GM19035 (cell line): Measurements from ENCODE around the gene MOV10L1.

Experiments used
- ATAC-seq: cut with Tn5 transposase; IDR thresholded peaks from one replicate; pipeline ENCODE4 v1.9.1; 2021; ENCODE audit not compliant: unreplicated experiment

MOV10L1 gene

GRCh38 chr22:50101870-50102565 lies 12.2 kb downstream of the MOV10L1 start:
- no peak for ATAC-seq

GRCh38 chr22:50102946-50103345 lies 13.1 kb downstream of the MOV10L1 start:
- ATAC-seq = no peak

GRCh38 chr22:50104141-50104544 lies 14.3 kb downstream of the MOV10L1 start:
- no peak for ATAC-seq

- no peak for ATAC-seq
Observed at GRCh38 chr22:50105208-50106100, 15.6 kb downstream of the MOV10L1 start.

GRCh38 chr22:50107529-50107928 lies 17.7 kb downstream of the MOV10L1 start:
- no peak for ATAC-seq

- ATAC-seq = no peak
Observed at GRCh38 chr22:50111056-50111455, 21.2 kb downstream of the MOV10L1 start.

GRCh38 chr22:50112151-50113118 lies 22.6 kb downstream of the MOV10L1 start:
- no peak for ATAC-seq

GRCh38 chr22:50114221-50115021 lies 24.6 kb downstream of the MOV10L1 start:
- ATAC-seq = no peak

- ATAC-seq = no peak
Observed at GRCh38 chr22:50115693-50116092, 25.9 kb downstream of the MOV10L1 start.

- no peak for ATAC-seq
Observed at GRCh38 chr22:50117168-50117762, 27.5 kb downstream of the MOV10L1 start.

- ATAC-seq = no peak
Observed at GRCh38 chr22:50118129-50118528, 28.3 kb downstream of the MOV10L1 start.

- no peak for ATAC-seq
Observed at GRCh38 chr22:50118557-50119168, 28.9 kb downstream of the MOV10L1 start.

- no peak for ATAC-seq
Observed at GRCh38 chr22:50119169-50119767, 29.5 kb downstream of the MOV10L1 start.

GRCh38 chr22:50119768-50120251 lies 30.0 kb downstream of the MOV10L1 start:
- no peak for ATAC-seq

GRCh38 chr22:50121202-50121740 lies 31.5 kb downstream of the MOV10L1 start:
- no peak for ATAC-seq

GRCh38 chr22:50123119-50123518 lies 33.3 kb downstream of the MOV10L1 start:
- ATAC-seq = no peak

- no peak for ATAC-seq
Observed at GRCh38 chr22:50125029-50125428, 35.2 kb downstream of the MOV10L1 start.

- ATAC-seq = no peak
Observed at GRCh38 chr22:50129121-50129736, 39.4 kb downstream of the MOV10L1 start.
